GM11168 (cell line): ENCODE results near the gene RARS1.

Source experiments
- in situ Hi-C: fragments of 300-500 bp; cut with MboI; formaldehyde crosslinking; loops from one replicate; pipeline ENCODE4 v1.12.0; 2022; ENCODE audit warnings: low sequenced_read_pairs; ENCODE audit not compliant: unreplicated experiment

Gene RARS1

DNA sequence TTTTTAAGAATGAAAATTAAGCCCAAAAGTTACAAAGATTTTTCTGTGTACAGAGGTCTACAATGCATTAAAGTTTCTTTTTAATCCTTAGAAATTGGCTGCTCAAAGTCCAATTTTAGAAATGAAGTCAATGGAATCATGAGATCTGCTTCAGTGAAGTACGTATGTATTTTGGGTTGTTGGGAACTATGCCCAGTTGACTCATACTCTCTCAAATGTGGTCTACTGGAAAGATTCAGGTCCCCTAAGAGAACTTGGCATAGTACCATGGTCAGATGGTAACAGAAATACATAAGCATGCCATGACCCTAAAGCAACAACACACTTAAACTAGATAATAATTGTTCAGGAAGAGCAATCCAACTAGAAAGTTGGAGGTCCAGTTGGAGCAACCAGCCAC lies 65.9 kb downstream of the RARS1 start:
- in situ Hi-C loops: no loop called here

DNA sequence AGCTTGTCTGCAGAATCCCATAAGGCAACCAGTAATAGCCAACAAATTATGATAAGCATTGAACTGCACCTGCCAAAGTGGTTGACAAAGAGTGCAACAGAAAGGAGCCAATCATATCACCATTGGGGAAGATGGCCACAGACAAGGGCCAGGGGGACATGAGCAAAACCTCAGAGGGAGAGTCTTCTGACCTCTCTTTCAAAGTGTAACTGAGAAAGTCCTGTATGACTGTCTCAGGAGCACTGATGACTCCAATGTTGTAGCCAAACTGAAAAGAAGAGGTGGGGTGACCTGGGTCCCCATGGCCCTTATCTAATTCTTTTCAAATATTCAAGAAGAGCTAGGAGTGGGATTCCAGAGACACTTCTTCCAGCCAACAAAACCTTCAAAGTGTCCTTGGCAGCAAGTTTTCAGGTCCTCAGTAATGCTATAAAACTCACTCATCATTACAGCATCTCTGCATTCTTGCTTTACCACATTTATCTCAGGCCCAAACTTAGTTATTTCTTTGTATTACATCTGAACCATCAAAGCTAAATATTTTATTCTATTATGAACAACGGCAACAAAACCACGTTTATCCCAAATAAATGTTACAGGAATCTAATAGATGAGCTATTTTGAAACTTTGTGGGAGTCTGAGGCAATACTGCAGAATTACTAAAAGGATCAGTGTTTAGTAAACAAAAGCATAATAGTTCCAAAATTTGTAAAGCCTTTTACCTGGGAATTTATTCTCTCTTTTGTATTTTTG lies 67.3 kb downstream of the RARS1 start:
- in situ Hi-C loops: no loop called here

DNA sequence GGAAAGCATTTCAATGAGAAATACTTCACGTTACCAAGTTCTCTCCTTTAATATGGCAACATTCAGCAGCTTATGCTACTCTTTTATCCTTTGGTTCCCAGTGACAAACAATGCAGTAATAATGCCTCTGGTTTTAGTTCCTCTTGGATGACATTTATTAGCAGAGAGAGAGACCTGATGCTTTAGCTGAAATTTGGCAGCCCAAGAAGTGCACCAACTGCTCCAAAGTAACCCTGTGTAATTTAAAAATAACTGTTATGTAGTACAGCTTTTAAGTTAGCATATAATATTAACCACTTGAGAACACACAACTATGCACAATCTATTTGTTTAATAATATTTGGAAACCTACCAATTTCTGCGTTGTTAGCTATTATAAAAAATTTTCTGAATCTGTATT lies 71.1 kb downstream of the RARS1 start:
- in situ Hi-C loops: no loop called here

DNA sequence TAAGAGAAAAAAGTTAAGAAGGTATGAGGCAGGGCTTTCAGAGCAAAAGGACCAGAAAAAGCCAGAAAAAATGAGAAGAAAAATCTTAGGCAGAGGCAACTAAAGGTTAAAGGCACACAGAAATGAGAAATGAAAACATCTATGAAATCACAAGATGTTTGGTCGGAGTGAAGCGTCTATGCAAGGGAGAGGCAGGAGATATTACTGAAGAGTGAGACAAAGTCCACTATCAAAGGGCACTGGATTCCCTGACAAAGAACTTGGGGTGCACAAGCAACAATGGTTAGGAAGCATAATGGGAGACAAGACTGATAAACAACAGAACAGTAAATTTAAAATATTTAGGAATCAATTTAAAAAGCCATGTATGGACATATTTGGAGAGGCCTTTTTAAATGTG lies 76.0 kb downstream of the RARS1 start:
- in situ Hi-C loops: no loop called here

DNA sequence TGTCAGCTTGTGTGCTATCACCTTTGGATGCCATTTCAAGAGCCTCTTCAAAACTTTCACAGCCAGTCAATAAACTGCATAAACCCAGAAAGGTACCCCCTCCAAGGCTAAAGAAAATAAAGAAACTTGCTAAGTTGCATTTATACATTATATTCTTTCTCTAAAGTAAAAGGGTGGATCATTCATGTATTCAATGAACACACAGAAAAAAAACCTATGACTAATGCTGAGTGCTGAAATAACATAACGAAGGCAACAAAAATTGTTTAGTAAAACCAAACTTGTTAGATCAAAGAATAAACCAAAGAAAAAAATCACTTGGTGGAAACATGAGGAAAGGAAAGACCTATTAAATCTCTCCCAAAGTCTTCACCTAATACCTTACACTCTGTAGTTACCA lies 77.7 kb downstream of the RARS1 start:
- in situ Hi-C loops: no loop called here

DNA sequence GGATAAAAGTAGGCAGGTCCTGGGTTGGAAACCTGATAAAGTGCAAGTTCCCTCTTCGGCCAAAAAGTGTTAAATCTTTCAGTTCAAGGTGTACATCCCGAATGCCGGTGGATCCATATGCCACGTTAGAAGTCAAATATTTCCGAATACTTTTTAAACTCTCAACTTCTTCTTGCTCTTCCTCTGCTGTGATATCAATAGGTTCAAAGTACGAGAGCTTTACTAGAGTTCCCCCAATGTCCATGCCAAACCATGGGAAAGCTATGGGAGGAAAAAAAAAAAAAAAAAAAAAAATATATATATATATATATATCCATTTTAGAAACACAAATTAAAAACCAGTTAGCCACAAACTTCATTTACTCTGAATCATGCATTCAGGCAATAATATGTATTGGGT lies 82.5 kb downstream of the RARS1 start:
- in situ Hi-C loops: no loop called here
